Stimulated activated CD8-positive, alpha-beta memory T cell treated with anti-CD3 and anti-CD28 coated beads, Interleukin-2, amount 100 ng/mL, for 48 hours (primary cell): ENCODE measurements around the gene GPR179.
A peak's percentile ranks its signal among the peaks of the same experiment; 100 is the strongest.

Experiments
- DNase-seq, 2 donors: peaks; one replicate each; pipeline ENCODE4 v3.0.0-alpha.2; 2020; ENCODE audit warnings: low read depth in 2 of 2

The GPR179 gene

GRCh38 chr17:38343608-38344419, at the start of gene GPR179:
TSS of gene GPR179 (minus strand) at chr17:38343956. CDS start at chr17:38343789, 167 bp downstream.
- DNase-seq, result no peak

GRCh38 chr17:38379448-38379847, 35.7 kb upstream of the GPR179 start:
- no peak for DNase-seq

GRCh38 chr17:38369124-38369886, 25.5 kb upstream of the GPR179 start:
- no peak for DNase-seq

- DNase-seq, result no peak
Observed at GRCh38 chr17:38364741-38365140, 21.0 kb upstream of the GPR179 start.

- no peak for DNase-seq
Observed at GRCh38 chr17:38363016-38363415, 19.3 kb upstream of the GPR179 start.

- DNase-seq, result no peak
Observed at GRCh38 chr17:38361694-38362465, 18.1 kb upstream of the GPR179 start.

- DNase-seq, result no peak
Observed at GRCh38 chr17:38358586-38359513, 15.1 kb upstream of the GPR179 start.

- no peak for DNase-seq
Observed at GRCh38 chr17:38357486-38358123, 13.8 kb upstream of the GPR179 start.

- no peak for DNase-seq
Observed at GRCh38 chr17:38355251-38355650, 11.5 kb upstream of the GPR179 start.

- no peak for DNase-seq
Observed at GRCh38 chr17:38354466-38354865, 10.7 kb upstream of the GPR179 start.

- no peak for DNase-seq
Observed at GRCh38 chr17:38353668-38354067, 9.9 kb upstream of the GPR179 start.

GRCh38 chr17:38353086-38353604, 9.4 kb upstream of the GPR179 start:
- no peak for DNase-seq

- peak in 1 of 2 donors; percentile 3 for DNase-seq
Observed at GRCh38 chr17:38352245-38353085, 8.7 kb upstream of the GPR179 start.

- DNase-seq, result peak; percentile 92 to 94
Observed at GRCh38 chr17:38351412-38352222, 7.9 kb upstream of the GPR179 start, which contains the start of gene SOCS7. TSS of gene SOCS7 (plus strand) at chr17:38351844. CDS start at chr17:38352053, 209 bp downstream.

GRCh38 chr17:38350035-38350434, 6.3 kb upstream of the GPR179 start:
- no peak for DNase-seq

GRCh38 chr17:38349097-38349730, 5.5 kb upstream of the GPR179 start:
- peak; percentile 59 to 78 for DNase-seq

GRCh38 chr17:38345743-38346142, 2.0 kb upstream of the GPR179 start:
- DNase-seq, result no peak

- no peak for DNase-seq
Observed at GRCh38 chr17:38344420-38344745, 627 bp upstream of the GPR179 start.
